Measurements from ENCODE around the gene IL5RA.

The IL5RA gene

DNA sequence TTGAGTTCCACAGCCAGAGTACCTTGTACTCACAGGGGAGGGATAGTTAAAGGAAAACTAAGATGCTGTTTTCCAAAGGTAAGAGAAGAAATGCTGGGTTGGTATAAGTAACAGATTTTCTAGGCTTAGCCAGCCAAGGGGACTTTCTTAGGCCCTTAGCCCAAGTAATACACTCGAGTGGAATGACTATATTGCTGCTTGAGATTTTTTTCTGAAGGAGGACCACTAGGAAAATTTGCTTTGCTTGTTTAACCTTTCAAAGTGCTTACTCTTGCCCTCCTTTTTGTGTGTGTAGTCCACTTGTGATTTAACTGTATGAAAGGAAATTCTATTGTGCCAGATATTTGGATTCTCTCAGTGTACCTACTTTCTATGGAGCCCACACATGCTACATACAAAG, 50.5 kb downstream of the IL5RA start:
- no peak for DNase-seq

DNA sequence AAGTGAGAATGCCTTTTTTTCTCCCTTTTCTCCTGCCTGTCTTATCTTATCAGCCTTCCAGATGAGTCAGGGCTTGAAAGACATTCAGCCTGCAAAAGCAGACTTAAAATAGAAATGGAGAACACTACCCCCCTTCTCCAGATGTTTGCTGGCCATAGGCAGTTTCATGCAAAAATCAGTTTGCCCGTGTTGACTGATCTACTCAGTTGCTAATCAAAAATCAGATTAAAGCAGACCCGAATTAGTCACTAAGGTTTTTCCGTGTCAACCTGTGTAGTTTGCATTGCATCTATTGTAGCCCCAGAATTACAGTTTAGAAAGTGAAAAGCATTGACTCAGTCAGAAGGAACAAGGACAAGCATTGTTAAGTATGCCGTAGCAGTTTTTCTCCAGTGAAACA, 56.2 kb downstream of the IL5RA start:
- DNase-seq, result no peak

DNA sequence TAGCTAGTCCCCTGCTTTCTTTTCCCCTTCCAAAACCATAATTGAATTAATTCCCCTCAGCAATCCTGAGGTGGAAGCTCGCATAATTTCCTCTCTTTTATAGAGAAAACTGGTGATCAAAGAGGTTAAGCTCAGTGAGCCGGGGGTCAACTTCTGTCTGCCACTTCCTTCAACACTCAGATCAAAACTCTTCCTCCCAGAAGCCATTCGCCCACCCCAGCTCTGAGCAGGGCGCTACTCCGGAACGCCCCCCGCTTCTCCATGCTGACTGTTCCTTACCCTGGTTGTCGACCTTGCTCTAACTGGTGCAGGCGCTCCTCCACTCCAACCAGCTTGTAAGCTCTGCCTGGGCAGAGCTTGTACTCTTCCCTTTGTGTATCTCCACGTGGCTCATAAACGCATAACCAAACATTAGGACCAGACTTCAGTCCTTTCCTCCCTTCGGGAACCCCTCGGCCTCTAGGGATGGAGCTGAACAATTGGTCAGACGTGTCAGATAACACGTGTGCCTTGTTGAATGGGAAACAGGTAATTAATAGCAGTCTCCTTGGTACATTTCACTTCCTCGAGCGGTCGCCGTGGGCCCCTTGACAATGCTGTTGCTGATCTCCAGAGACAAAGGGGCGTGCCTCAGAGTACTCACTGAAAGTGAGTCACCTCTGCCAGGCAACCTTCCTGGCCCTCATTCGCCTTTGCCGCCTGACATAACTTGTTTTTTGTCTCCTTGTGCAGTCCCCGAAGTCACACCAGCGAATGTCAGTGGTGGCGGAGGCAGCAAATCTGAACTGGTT, 71.8 kb downstream of the IL5RA start:
- no peak for DNase-seq

DNA sequence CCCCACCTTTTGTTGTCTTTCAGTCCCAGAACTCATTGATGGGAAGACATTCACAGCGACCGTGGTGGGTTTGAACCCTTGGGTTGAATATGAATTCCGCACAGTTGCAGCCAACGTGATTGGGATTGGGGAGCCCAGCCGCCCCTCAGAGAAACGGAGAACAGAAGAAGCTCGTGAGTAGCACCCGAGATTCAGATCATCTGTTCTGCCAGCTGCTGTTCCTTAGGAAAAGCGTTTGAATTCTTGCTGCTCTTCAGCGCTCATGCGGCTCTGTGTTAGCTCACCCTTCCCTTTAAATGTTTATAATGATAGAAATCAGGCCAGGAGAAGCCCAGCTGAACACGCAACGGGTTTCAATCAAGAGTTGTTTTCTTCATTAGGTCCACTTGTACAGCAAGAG, 73.0 kb downstream of the IL5RA start:
- no peak for DNase-seq

DNA sequence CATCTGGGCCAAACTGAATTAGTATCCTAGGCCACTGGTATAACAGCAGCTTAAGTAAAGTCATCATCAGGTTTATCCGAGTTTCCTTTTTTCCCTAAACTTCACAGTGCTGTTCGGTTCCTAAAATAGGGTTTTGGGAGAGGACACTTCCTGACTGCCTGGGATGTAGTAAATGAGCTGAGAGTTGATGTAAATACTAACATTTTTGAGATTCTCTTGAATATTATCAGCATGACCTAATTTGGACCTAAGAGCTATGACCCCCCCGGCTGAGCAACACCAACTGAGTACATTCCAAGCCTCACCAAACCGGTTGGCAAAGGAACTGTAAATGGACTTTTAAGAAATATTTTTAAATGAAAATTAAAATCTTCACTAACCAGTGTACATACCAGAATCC, 78.8 kb downstream of the IL5RA start:
- no peak for DNase-seq

DNA sequence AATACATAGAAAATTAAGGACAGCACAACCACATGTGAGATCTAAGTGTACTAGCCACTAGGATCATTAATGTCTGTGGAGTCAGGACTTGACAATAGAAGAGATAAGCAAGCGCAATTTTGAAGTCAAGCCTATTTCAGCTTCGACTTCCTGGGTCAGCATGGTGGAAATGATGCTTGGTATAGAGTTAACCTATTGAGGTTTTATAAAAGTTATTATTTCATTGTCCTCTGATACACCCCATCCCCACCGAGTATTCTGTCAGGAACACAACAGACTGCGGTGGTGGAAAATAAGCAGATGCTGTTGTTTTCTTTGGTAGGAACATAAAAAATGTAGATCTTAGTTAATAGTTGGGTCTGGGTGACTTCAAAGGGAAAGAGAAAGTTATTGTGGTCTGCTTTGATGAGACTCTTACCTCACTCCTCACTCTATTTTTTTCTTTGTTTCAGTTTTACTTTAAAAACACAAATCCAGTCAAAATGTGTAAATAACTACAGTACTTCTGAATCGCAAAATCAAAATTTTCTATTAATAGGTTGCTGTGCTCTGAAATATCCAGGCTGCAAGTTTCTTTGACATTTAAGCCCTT, 82.1 kb downstream of the IL5RA start:
- no peak for DNase-seq

DNA sequence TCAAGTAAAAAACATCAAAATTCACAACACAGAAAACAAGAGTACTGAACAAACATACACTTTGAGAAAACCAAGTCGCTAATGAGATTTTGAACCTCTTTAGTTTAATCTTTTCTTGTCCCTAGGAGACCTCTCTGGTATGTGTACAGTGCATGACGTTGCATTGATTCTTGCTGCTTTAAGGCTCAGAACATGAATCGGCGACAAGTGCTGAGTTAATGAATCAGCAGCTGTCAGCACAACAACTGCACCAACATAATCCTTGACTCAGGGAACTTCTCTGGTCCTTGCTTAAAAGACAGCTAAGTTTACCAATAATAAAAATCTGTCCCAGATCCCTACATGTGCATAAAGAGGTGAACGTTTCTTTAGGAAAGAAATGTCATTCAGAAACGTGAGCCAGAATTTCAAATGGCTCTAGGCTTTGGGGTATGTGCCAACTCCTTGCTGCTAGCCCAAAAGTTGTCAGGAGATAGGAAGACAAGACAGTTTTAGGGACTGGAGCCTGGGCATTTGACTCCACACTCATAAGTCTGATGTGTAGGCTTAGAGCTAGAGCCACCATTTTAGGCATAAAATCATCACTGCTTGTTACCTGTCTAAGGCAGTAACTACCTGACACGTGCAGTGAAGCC, 86.9 kb downstream of the IL5RA start:
- DNase-seq, result no peak

DNA sequence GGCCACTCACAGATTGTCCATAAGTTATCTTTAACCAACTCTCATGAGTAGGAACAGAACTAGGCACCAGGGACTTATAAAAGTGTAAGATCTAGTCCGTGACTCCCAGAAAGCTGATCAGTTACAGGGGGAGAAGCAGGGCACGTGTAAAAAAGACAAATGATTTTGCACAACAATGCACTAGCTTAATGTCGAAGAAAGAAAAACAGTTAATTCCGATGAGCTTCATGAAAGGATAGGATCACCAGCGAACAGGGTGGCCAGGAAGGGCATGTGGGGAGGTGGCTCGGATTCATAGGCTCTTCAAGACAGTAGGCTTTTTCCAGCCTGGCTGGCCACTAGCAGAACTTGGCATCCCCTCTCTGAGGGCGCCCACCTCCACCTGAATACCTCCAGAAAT, 90.0 kb downstream of the IL5RA start:
- no peak for DNase-seq

Data from NCI-H2081 (cell line).